Measurements from ENCODE around the gene CDHR5. TPM values are rescaled to one million over a fixed set of nuclear protein-coding genes. Genes with fewer than 3 reads are reported as not detected.

CDHR5 gene
- total RNA-seq, 1 donor from 2014 or later, result not detected

DNA sequence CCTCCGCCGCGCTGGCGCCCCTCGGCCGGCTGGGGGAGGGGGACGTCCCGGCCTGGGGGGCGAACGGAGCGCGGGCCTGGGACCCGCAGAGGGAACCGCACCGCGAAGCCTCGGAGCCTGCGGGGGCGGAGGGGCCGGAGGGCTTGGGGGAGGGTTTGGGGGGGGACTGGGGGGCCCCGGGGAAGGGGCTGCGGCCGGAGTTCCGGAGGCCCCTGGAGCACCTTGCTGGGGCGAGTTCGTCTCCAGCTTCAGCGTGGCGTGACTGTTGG is 2.5 kb upstream of the CDHR5 start:
- Mint-ChIP-seq H3K27ac (ENCODE audit: unreplicated experiment) (no peak overlapping the region), H3K4me1 (ENCODE audit: low read depth, unreplicated experiment) (peaks cover 15% of the 10 kb centered on the region), H3K4me3 (ENCODE audit: unreplicated experiment) (no peak overlapping the region), H3K9me3 (ENCODE audit: unreplicated experiment) (peaks cover 8% of the 10 kb centered on the region), H3K36me3 (ENCODE audit: unreplicated experiment) (peaks cover 5% of the 10 kb centered on the region), H3K27me3 (ENCODE audit: unreplicated experiment) (peaks cover 12% of the 10 kb centered on the region)
- TF ChIP-seq, protein P1, sequence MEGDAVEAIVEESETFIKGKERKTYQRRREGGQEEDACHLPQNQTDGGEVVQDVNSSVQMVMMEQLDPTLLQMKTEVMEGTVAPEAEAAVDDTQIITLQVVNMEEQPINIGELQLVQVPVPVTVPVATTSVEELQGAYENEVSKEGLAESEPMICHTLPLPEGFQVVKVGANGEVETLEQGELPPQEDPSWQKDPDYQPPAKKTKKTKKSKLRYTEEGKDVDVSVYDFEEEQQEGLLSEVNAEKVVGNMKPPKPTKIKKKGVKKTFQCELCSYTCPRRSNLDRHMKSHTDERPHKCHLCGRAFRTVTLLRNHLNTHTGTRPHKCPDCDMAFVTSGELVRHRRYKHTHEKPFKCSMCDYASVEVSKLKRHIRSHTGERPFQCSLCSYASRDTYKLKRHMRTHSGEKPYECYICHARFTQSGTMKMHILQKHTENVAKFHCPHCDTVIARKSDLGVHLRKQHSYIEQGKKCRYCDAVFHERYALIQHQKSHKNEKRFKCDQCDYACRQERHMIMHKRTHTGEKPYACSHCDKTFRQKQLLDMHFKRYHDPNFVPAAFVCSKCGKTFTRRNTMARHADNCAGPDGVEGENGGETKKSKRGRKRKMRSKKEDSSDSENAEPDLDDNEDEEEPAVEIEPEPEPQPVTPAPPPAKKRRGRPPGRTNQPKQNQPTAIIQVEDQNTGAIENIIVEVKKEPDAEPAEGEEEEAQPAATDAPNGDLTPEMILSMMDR (IDR thresholded peaks at IDR 0.05; ENCODE audit: partially characterized antibody, unreplicated experiment), result no peak
- DNase-seq, result no peak

DNA sequence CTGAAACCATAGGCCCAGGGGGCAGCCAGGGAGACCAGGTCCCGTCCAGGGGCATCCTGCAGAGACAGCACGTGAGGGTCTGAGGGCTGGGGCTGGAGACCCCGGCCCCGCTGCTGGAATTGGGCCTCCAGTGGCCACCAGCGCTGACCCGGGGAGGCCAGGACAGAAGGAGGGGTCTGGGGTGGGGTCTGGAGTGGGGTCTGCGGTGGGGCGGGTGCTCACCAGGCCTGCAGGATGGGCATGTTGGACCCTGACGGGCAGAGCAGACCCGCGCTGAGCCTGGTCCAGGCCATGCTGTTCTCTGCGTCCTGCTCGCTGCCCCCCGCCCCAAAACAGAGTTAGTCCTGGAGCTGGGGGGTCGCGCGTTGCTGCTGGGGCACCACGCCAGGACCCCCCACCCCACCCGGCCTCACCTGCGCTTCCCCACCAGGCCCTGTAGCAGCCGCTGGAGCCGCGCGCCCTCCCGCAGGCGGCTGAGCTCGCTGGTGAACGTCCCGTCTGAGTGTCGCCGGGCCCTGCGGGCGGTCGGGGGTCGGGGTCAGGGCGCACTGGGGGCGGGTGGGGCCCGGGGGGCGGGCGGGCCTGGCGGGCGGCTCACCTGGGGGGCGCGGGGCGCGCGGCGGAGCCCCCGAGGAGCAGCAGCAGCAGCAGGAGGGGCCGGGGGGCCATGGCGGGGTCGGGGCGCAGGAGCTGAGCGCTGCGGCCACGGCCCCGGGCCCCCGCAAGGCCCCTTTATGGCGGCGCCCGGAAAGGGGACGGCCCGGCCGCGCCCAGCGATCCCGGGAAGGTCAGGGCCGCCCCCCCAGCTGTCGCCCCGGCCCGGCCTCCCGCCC is 1.9 kb upstream of the CDHR5 start, which contains the start of gene SCT:
Gene SCT, minus strand, starts transcription at position 707 of the 833 bp plus-strand sequence. Its CDS starts 38 bp downstream, at position 669.
- no peak for DNase-seq
- Mint-ChIP-seq H3K4me3 (ENCODE audit: unreplicated experiment) (peak within 1 kb of the TSS; percentile 71), H3K36me3 (ENCODE audit: unreplicated experiment) (peaks cover 5% of the 10 kb centered on the region), H3K4me1 (ENCODE audit: low read depth, unreplicated experiment) (peaks cover 15% of the 10 kb centered on the region), H3K27ac (ENCODE audit: unreplicated experiment) (peak within 1 kb of the TSS; percentile 2), H3K27me3 (ENCODE audit: unreplicated experiment) (peaks cover 14% of the 10 kb centered on the region), H3K9me3 (ENCODE audit: unreplicated experiment) (peaks cover 8% of the 10 kb centered on the region)
- TF ChIP-seq, protein P1 (IDR thresholded peaks at IDR 0.05; ENCODE audit: partially characterized antibody, unreplicated experiment), result no peak

DNA sequence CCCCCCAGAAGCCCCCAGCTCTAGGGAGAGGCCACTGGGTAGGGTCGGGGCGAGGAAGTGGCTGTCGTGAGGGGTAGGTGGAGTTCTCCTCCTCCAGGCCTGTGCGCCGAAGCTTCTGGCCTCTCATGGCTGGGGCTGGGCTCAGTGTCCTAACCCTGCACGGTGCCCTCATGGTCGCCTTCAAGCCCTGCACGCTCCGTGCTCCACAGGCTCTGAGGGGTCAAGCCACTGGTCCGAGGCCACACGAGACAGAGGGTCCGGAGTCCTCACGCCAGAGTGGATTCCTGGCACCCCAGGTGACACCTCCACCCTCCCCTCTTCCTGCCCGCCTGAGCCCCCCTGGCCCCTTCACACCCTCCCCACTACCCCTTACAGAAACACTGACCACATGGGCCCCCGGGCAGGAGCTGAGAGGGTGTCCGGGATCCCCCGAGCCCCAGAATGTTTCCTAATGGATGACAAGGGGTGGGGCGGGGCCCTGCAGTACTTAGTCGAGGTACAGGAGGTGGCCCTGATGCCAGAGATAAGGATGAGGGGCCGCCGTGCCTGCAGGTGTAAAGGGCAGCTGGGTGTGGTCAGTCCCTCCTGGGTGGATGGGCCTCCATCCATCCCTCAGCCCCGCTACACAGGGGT is 997 bp upstream of the CDHR5 start:
- Mint-ChIP-seq H3K4me3 (ENCODE audit: unreplicated experiment) (no peak overlapping the region), H3K27me3 (ENCODE audit: unreplicated experiment) (peaks cover 14% of the 10 kb centered on the region), H3K27ac (ENCODE audit: unreplicated experiment) (no peak overlapping the region), H3K36me3 (ENCODE audit: unreplicated experiment) (peaks cover 5% of the 10 kb centered on the region), H3K9me3 (ENCODE audit: unreplicated experiment) (peaks cover 8% of the 10 kb centered on the region), H3K4me1 (ENCODE audit: low read depth, unreplicated experiment) (peaks cover 15% of the 10 kb centered on the region)
- DNase-seq, result no peak
- TF ChIP-seq, protein P1 (IDR thresholded peaks at IDR 0.05; ENCODE audit: partially characterized antibody, unreplicated experiment), result no peak

DNA sequence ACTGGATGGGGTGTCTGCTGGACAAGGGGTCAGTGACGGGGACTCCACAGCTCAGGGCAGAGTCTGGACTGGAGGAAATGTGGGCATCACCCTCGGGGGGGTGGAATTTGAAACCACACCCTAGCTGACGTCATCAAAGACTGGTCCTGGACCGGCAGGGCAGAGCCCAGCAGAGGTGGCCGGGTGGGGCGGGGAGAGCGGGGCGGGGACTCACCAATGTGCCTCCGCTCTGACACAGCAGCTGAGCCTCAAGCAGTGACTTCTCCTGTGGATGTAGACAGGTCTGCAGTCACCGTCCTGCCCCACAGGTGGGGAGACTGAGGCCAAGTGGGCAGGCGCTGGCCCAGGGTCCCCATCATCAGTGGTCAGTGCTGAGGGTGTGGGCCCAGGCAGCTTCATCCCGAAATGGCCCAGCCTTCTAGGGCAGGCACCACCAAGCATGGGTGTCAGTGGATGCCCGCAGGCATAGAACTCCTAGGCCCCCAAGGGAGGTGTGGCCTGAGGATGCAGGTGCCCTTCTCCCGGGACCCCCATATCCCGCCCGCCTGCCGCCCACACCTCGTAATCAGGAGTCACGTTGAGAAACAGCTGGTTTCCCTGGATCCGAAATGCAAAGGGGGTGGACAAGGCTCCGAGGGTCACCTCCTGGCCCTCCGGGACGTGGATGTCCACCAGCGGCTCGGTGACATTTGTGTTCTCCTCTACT is 603 bp downstream of the CDHR5 start:
- Mint-ChIP-seq H3K4me1 (ENCODE audit: low read depth, unreplicated experiment) (peaks cover 10% of the 10 kb centered on the region), H3K9me3 (ENCODE audit: unreplicated experiment) (peaks cover 8% of the 10 kb centered on the region), H3K36me3 (ENCODE audit: unreplicated experiment) (peaks cover 5% of the 10 kb centered on the region), H3K27me3 (ENCODE audit: unreplicated experiment) (peaks cover 14% of the 10 kb centered on the region), H3K4me3 (ENCODE audit: unreplicated experiment) (no peak overlapping the region), H3K27ac (ENCODE audit: unreplicated experiment) (no peak overlapping the region)
- DNase-seq, result no peak
- TF ChIP-seq, protein P1 (IDR thresholded peaks at IDR 0.05; ENCODE audit: partially characterized antibody, unreplicated experiment), result no peak

Measured in glutamatergic neuron (in vitro differentiated cells).